Stimulated activated CD4-positive, alpha-beta T cell treated with anti-CD3 and anti-CD28 coated beads, Interleukin-15, amount 100 ng/mL, for 48 hours (primary cell): Measurements from ENCODE around the gene NACA.
"Not testable (repeated sequence)": the region's sequence is repeated elsewhere in the genome, so short reads cannot be mapped to it uniquely, and the experiment has no call there.

ENCODE experiments used
- DNase-seq, 2 donors: peaks; one replicate each; pipeline ENCODE4 v3.0.0-alpha.2; 2020; ENCODE audit warnings: low read depth in 2 of 2

NACA gene

DNA sequence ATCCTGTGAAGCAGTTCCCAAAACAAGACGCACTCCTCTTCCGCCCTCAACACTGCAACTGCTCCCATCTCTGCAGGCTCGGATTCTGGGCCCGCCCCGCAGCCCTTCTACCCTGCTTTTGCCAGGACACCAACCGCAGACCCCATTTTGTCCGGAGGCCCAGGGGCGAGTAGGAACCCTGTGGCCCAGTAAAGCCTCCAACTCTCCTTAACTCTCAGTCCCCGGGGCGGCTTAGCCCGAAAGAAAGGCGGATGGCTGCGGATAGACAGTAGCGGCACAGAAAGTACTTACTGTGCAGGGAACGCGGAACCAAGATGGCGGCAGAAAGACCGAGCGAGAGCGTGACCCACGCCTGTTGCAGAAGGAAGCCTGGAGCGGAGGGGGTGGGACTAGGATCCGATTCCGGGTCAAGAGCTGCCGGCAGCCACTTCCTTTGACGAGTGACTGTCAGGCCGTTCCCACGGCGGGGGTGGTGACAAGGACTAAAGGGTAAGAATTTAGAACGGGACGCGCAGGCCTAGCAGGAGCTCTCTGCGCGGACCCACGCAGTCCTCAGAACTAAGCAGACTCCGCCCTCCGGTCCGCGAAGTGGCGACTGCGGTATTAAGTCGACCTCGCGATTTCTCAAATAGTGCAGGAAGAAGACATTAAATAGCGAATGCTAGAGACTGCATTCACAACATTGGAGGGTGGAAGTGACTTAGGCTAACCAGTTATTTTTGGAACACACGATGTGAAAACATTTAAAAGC lies at the start of gene NACA:
NACA (minus strand) TSS at position 328 of the 751 bp plus-strand sequence. CDS start 778 bp downstream, outside the sequence.
- peak; percentile 98 to 99 for DNase-seq

DNA sequence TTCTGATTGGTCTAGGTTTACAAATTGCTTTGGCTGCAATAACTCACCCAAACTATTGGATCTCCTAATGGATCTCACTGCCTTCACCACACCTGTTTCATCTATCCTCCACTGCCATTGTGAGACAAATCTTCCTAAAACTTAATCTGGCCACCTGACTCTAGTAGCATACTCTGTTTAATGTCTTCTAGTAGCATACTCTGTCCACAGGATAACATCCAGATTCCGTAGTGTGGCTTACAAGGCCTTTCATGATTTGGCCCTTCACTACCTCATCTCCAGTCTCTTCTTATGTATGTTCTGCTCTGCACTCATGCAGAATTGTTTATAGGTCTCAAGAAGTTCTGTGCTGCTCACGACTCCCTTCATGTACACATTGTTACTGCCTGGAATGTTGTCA lies 48.0 kb upstream of the NACA start:
- no peak for DNase-seq

DNA sequence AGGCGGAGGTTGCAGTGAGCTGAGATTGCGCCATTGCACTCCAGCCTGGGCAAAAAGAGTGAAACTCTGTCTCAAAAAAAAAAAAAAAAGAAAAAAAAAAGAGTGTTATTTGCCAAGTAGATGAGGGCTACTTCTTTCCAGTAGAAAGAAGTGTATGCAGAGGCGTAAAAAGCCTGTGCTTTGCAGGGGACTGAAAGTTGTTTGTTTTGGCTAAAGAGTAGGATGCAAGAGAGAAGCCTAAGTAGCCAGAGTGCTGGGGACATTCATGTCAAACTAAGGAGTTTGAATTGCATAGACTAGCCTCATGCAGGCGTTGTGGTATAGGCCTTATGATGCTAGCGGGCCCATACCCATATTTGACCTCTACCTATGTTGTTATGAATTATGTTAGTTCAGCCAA lies 47.5 kb upstream of the NACA start:
- DNase-seq, result no peak

DNA sequence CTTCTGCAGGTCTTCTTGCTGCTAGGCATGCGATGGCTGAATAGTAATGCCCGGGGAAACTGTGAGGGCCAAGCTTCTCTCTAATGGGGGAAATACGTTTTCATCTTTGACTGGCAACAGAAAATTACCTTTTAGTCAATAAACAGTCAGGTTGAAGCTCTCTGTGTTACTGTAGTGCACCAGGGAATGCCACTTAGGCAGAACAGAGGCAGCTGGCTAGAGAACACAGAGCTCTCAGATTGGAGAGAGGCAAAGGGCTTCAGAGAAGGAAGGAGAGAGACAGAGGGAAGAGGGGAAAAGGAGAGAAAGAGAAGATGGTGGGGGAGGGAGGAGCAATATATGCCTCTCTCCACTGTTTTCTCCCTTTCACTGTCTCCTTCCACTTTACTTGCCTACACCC lies 44.8 kb upstream of the NACA start:
- no peak for DNase-seq

DNA sequence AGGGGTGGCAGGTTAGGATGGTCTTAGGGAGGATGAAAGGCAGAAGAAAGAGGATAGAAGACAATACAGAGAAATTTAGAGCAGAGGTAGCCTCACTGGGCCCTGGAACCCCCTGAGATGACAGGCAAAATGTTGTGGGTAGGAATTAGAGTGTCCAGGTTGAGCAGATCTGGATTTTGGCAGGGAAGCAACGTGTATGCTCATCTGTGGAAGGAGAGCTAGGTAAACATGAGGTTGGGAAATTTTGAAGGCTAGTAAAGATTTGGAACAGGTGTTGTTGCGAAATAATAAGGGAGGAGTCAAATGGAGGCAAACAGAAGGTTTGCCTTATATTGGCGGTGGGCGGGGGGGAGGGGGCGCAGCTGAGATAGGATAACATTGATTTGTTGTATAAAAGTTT lies 43.3 kb upstream of the NACA start:
- no peak for DNase-seq

DNA sequence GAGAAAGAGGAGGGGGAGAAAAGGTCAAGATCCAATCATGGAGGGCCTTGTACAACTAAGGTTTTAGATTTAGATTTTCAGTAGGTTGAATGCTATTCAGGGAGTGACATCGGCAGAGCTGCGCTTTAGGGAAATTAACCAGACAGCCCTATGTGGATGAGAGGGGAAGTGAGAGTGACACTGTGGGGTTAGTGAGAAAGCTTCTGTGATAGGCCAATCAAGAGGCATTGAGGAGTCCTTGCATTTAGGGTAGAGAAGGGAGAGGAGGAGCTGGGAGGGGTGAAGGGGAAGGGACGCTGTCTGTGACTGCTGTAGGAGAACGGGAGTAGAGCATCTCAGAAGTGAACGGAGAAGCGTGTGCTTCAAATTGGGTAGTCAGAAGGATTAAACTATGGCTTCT lies 41.4 kb upstream of the NACA start:
- no peak for DNase-seq

DNA sequence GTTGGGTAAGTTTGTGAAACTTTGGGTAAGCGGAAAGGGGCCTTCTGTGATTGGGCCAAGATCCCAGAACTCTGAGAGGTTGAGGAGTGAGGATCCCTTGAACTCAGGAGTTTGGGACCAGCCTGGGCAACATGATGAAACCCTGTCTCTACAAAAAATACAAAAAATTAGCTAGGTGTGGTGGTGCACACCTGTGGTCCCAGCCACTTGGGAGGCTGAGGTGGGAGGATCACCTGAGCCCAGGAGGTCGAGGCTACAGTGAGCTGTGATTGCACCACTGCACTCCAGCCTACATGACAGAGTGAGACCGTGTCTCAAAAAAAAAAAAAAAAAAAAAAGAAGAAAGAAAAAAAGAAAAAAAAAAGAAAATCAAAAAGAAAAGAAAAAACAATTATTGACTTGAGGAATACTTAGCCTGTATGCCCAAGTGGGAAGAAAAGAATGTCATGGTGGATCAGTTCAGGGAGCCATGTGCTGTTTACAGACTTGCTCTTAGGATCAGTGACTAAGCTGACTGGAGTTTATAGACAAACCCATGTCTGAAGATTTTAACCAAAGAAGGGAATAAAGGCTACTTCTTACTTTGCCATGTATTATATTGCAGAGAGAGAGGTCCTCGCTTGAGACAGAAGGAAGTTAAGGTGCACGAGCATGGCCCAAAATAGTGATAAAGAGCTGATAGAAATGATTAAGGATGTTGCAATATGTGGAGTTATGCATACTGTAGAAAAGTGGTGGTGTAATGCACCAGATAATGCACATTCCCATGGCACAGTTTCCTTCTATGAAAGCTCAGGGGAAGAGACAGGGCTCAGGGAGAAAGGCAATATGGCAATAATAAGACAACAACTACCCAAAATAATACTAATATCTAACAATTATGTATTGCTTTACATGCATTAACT lies 38.9 kb upstream of the NACA start:
- no peak for DNase-seq

DNA sequence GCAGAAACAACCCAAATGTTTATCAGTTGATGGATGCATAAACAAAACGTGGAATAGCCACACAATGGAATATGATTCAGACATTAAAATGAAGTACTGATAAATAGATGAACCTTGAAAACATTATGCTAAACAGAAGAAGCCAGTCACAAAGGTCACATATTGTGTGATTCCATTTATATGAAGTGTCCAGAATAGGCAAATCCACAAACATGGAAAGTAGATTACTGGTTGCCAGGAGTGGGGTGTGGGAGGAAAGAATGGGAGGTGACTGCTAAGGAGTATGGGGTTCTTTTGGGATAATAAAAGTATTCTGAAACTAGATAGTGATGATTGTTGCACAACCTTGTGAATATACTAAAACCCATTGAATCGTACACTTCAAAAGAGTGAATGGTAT lies 36.7 kb upstream of the NACA start:
- DNase-seq, result no peak

DNA sequence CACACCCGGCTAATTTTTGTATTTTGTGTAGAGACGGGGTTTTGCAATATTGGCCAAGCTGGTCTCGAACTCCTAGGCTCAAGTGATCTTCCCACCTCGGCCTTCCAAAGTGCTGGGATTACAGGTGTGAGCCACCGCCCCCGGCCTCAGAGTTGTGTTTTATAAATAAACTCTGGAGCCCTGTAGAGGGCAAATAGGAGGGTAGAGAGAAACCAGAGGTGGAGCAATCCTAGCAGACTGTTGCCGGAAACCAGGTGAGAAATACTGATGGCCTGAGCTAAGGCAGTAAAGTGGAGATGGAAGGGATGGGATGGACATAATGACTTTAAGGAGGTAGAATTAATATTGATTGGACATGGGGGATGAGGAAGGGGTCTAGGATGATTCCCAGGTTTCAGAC lies 35.4 kb upstream of the NACA start:
- DNase-seq, result no peak

DNA sequence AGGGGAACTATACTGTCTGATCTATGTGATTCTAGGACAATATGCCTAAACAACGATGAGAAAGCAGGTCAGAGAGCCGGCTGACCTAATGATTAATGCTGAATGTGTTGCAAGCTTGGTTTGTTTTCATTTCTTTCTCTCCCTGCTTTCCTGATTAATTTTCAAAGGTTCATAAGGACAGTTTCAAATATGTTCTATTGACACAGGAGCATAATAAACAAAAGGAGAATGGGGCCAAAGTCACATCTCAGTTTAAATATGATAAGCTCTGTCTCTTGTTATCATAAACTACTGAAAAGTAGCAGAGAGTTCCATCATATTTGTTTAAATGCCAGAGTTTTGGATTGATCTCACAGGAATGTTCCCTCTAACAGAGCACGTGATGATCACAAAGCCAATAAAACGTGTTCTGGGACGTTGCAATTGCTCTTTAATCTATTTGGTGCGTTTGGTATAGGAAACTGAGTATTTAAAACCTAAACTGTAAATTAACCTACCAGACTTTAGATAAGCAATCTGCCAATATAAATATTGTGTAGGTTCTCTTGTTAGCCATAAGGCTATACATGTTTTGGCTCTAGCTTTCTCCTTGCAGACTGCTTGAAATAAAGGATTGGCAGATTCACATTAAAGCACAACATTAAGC lies 34.3 kb upstream of the NACA start:
- DNase-seq, result no peak

DNA sequence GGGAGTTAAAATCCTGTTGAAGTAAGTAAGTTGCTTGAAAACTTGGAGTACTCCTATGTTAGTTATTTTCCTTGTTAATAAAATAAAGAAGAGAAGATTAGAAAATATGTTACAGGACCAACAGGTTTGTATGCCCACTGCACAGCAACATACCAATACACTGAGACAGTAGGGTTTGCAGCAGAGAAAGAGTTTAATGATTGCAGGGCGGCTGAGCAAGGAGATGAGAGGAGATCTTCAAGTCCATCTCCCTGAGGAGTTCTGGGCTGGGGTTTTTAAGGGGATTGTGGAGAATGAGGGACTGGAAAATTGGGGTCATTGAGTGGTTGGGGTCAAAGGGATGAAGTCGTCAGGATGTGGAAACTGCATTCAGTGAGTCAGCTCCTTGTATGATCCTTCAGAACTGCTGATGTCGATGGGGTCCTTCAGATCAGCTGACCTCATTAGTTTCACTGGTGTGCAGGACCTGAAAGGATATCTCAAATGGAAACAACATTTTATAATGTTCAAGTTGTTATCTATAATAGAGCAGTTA lies 33.7 kb upstream of the NACA start:
- DNase-seq, result no peak

DNA sequence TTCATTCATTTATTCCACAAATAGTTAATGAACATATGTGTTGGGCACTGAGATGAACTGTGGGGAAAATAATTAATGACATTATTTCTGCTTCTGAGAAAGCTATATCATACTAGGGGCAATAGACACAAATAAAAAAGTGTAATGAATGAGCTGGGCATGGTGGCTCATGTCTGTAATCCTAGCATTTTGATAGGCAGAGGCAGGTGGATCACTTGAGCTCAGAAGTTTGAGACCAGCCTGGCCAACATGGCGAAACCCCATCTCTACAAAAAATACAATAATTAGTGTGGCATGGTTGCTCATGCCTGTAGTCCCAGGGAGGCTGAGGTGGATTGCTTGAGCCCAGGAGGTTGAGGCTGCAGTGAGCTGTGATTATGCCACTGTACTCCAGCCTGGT lies 32.9 kb upstream of the NACA start:
- DNase-seq, result not testable (repeated sequence)

DNA sequence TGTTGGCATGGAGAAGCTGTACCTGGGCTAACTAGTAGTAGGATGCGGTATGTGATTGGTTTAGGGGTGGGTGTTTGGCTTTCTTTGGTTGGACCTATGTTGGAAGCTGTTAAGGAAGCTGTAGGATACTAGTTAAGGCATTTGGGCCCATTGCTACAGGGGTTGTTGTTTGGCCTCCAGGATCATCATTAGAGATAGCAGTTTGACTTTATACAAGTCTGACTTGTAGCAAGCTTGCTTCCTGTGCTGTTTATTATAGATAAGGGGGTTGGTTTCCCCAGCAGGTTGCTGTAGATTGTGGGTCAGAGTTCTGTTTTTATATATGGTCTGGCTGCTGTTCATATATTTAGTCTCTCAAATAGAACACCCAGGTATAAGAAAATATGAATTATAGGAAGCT lies 28.5 kb upstream of the NACA start:
- no peak for DNase-seq

DNA sequence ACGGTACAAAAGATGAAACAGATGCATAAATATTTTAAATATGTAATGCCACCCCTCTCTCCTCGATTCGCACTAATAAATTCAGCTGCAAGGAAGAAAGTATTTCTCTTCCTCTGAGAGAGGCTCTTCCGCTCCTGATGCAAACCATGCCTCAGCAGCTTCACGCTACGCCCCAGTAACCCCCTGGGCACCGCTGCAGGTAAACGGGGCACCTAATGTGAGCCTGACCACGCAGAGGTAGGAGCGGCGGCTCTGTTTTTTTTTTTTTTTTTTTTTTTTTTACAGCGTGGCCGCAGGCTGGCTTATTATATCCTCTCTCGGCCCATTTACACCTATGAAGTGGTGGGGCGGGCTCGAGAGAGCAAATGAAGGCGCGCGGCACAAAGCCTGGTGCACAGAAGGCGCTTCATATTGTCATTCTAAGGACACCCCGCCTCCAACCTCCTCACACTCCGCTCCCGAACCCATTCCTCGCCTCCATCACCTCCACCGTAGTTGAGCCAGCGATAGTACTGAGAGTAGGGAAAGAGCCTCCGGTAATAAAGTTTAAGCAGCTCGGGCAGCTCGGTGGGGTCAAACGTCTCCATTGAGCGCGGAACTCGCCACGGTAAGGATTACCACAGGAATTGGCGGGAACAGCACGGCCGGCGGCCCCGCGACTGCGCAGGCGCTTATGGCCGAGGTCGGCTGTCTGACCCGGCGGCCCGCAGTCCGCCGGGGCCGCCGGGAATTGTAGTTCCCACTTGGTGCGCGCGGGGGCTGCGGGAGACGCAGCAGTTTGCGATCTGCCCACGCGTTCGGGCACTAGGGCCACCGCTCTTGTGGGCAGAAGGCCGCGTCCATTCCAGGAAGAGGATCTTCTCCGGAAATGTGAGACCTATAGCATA lies 26.9 kb upstream of the NACA start, which contains the start of gene PRIM1:
PRIM1 (minus strand) TSS at position 612 of the 887 bp plus-strand sequence; CDS start at position 587, 25 bp downstream.
- DNase-seq, result peak; percentile 81 to 91

DNA sequence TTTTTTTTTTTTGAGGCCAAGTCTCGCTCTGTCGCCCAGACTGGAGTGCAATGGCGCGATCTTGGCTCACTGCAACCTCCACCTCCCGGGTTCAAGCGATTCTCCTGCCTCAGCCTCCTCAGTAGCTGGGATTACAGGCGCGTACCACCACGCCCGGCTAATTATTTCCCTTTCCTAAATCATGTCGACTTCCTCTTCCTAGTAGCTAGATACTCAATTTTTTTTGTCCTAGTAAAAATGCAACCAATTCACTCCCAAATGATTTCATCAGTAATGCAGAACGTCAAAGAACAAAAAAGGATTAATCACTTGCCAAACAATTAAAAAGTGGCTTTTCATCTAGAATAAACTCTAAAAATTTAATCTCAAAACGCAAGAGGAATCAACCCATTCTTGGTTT lies 25.5 kb upstream of the NACA start:
- not testable (repeated sequence) for DNase-seq

DNA sequence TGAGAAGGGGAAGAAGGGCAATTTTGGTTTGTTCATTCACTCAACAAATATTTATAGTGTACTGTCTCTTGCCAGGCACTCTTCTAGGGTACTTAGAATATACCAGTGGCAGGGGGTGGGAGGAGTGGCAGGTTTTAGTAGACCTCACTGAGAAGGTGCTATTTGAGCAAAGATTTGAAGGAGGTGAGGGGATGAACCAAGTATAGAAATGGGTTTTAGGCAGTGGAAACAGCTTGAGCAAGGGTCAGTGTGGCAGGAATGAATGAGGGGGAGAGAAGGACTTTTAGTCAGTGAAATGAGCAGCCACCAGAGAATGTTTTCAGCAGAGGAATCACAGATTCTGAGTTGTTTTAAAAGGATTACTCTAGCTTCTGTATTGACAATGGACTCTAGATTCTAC lies 24.8 kb upstream of the NACA start:
- no peak for DNase-seq

DNA sequence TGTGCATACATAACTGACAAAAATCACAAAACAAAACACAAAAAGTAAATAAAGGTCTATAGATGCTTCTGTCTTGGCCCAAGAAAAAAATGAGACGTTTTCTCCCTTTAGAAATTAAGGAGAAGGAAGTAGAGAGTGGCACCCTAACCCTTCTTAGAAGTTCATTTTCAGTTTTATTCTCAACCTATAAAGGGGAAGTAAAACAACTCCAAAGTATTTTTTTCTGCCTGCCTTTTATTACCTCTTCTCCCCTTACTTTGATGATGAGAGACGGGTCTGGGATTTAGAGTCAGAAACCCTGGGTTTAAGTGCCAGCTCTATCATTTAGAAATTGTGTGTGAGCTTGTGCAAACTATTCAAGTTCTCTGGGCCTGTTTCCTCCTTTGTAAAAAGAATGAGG lies 24.3 kb upstream of the NACA start:
- DNase-seq, result no peak

DNA sequence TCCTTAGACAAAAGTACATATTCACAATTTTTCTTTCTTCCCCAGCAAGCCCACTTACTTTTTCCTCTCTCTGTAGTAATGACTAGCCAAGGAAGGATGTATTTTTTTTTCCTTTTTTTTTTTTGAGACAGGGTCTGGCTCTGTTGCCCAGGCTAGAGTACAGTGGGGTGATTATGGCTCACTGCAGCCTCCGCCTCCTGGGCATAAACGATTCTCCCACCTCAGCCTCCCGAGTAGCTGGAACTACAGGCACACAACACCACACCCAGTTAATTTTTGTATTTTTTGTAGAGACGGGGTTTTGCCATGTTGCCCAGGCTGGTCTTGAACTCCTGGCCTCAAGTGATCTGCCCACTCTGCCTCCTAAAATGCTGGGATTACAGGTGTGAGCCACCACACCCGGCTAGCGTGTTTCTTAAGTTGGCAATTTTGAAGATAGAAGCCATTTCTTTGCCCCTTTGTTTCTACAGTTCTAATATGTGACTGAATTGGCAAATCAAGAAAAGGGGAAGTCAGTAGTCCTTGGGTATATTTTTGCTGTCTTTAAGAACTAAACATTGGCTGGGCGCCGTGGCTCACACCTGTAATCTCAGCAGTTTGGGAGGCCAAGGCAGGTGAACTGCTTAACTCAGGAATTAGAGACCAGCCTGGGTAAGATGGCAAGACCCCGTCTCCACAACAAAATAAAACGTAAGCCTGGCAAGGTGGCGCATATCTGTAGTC lies 3.2 kb upstream of the NACA start:
- DNase-seq, result no peak

DNA sequence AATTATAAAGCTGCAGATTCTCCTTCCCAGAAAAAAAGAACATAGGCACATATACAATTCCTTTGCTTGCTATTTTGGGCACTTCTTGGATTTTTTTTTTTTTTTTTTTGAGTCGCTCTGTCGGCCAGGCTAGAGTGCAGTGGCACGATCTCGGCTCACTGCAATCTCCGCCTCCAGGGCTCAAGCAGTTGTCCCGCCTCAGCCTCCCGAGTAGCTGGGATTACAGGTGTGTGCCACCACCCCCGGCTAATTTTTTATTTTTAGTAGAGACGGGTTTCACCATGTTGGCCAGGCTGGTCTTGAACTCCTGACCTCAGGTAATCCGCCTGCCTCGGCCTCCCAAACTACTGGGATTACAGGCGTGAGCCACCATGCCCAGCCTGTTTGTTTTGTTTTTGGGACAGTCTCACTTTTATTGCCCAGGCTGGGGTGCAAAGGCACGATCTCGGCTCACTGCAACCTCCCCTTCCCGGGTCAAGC lies 1.1 kb upstream of the NACA start:
- DNase-seq, result not testable (repeated sequence)

DNA sequence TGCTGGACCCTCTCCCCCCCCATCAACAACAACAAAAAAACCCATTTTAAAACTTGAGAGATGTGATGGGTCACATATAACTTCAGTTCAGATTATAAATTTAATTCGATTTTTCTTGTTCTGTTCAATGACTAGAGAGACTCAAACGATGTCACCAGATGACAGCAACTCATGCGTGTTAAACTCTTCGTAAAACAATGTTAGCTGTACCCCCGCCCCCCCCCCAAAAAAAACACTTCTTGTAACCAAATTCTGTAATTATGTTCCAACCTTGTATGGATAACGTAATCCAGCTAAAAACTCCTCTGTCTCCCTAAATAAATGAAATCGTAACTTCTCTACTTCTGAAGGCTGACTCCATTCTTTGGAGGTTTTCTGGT lies 614 bp upstream of the NACA start:
- DNase-seq, result no peak

DNA sequence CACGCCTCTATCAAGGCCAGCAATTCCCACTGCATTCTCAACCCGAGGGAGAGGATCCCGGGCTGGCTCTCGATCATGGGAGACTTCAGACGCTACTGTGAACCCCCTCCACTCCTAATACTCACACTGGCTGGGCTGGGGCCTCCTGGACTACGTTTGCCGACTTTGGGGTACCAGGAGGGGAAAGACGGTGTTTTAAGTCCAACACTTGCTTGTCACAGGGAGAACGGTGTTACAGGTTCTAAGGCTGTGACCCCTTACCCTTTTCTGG lies 463 bp downstream of the NACA start:
- no peak for DNase-seq
